ENCODE results near the gene UBE2E2. TPM values are rescaled to one million over a fixed set of nuclear protein-coding genes. Genes with fewer than 3 reads are reported as not detected.

UBE2E2 gene
- total RNA-seq, 1 experiment from 2014 or later, result 54.9 TPM

GRCh38 chr3:23595851-23596250 lies 392.7 kb downstream of the UBE2E2 start (continued):
- TF ChIP-seq CTCF (IDR thresholded peaks at IDR 0.05) (no peak), GTF2I (CRISPR knock-in tag; conservative IDR thresholded peaks at IDR 0.05) (no peak), MYBL2 (CRISPR knock-in tag; IDR thresholded peaks at IDR 0.05) (no peak), FOXJ3 (CRISPR knock-in tag; IDR thresholded peaks at IDR 0.05; ENCODE audit: borderline replicate concordance) (no peak), ZNF263 (CRISPR knock-in tag; IDR thresholded peaks at IDR 0.05; ENCODE audit: low read depth) (no peak), ETV6 (CRISPR knock-in tag; IDR thresholded peaks at IDR 0.05) (no peak), ATF3 (CRISPR knock-in tag; conservative IDR thresholded peaks at IDR 0.05) (no peak), RORB (CRISPR knock-in tag; IDR thresholded peaks at IDR 0.05) (no peak), SMAD4 (CRISPR knock-in tag; IDR thresholded peaks at IDR 0.05) (no peak), ZNF425 (CRISPR knock-in tag; conservative IDR thresholded peaks at IDR 0.05) (no peak), ZNF281 (CRISPR knock-in tag; IDR thresholded peaks at IDR 0.05) (no peak), HMGA2 (CRISPR knock-in tag; IDR thresholded peaks at IDR 0.05) (no peak), CREB1 (CRISPR knock-in tag; IDR thresholded peaks at IDR 0.05) (no peak)

- no peak for ATAC-seq
- CTCF ChIA-PET, result interaction anchor here (0.6 kb wide), 1 partner anchor 12 kb away, joined by 3 read pairs; no protein-coding TSS in a partner anchor
- no peaks in the 10 kb centered on the region for H3K27me3 Mint-ChIP-seq (ENCODE audit: low read depth)
These were observed 397.2 kb downstream of the UBE2E2 start for GRCh38 chr3:23600167-23600871.

More at GRCh38 chr3:23600167-23600871, 397.2 kb downstream of the UBE2E2 start:
- no peak overlapping the region for H3K27ac Mint-ChIP-seq
- DNase-seq (ENCODE audit: low spot score), result no peak
- POLR2A ChIA-PET, result no interaction called here
- H3K36me3 Mint-ChIP-seq, result peaks cover 8% of the 10 kb centered on the region
- H3K4me1 Mint-ChIP-seq, result peaks cover 17% of the 10 kb centered on the region
- H3K4me3 Mint-ChIP-seq, result no peak overlapping the region
- TF ChIP-seq ZNF532 (CRISPR knock-in tag; IDR thresholded peaks at IDR 0.05; ENCODE audit: borderline replicate concordance) (no peak), TP53 (CRISPR knock-in tag; IDR thresholded peaks at IDR 0.05) (no peak), FOXJ3 (CRISPR knock-in tag; IDR thresholded peaks at IDR 0.05; ENCODE audit: borderline replicate concordance) (no peak), NR1H2 (CRISPR knock-in tag; IDR thresholded peaks at IDR 0.05) (no peak), SMAD4 (CRISPR knock-in tag; IDR thresholded peaks at IDR 0.05) (no peak), ATF2 (CRISPR knock-in tag; IDR thresholded peaks at IDR 0.05; ENCODE audit: borderline replicate concordance, low read depth) (no peak), OVOL2 (CRISPR knock-in tag; IDR thresholded peaks at IDR 0.05; ENCODE audit: borderline replicate concordance) (no peak), MLX (CRISPR knock-in tag; IDR thresholded peaks at IDR 0.05) (no peak), CREB1 (CRISPR knock-in tag; IDR thresholded peaks at IDR 0.05) (no peak)
- peaks cover 9% of the 10 kb centered on the region for H3K9me3 Mint-ChIP-seq

All from WTC11 (cell line).